SKM-1 (cell line): ENCODE data around the gene CD244.

Experiments used
- DNase-seq: peaks from one replicate; lab custom pipeline; 2025; ENCODE audit not compliant: unreplicated experiment; lab: John Stamatoyannopoulos, UW

The CD244 gene

GRCh38 chr1:160814316-160814715 lies 48.4 kb downstream of the CD244 start:
- no peak for DNase-seq

- no peak for DNase-seq
These were observed 49.5 kb downstream of the CD244 start for GRCh38 chr1:160813215-160813614.

GRCh38 chr1:160811147-160811546 lies 51.5 kb downstream of the CD244 start:
- DNase-seq, result no peak

- no peak for DNase-seq
These were observed 52.2 kb downstream of the CD244 start for GRCh38 chr1:160810486-160810885.

- DNase-seq, result no peak
These were observed 54.4 kb downstream of the CD244 start for GRCh38 chr1:160808289-160808688.

GRCh38 chr1:160807738-160808137 lies 54.9 kb downstream of the CD244 start:
- no peak for DNase-seq

- no peak for DNase-seq
These were observed 55.4 kb downstream of the CD244 start for GRCh38 chr1:160807247-160807646.

GRCh38 chr1:160806784-160807183 lies 55.9 kb downstream of the CD244 start:
- no peak for DNase-seq

GRCh38 chr1:160806109-160806665 lies 56.5 kb downstream of the CD244 start:
- DNase-seq, result no peak

GRCh38 chr1:160801836-160802580 lies 60.7 kb downstream of the CD244 start:
- DNase-seq, result no peak

GRCh38 chr1:160800645-160801408 lies 61.9 kb downstream of the CD244 start:
- no peak for DNase-seq

GRCh38 chr1:160800142-160800541 lies 62.5 kb downstream of the CD244 start:
- no peak for DNase-seq

GRCh38 chr1:160799641-160800040 lies 63.0 kb downstream of the CD244 start:
- DNase-seq, result no peak

- no peak for DNase-seq
These were observed 64.2 kb downstream of the CD244 start for GRCh38 chr1:160798439-160798838.

- DNase-seq, result no peak
These were observed 64.8 kb downstream of the CD244 start for GRCh38 chr1:160797861-160798273.

GRCh38 chr1:160797271-160797709 lies 65.4 kb downstream of the CD244 start:
- DNase-seq, result no peak

GRCh38 chr1:160795951-160796383 lies 66.7 kb downstream of the CD244 start, which contains the start of gene LY9:
LY9 (plus strand) TSS chr1:160796174; CDS start chr1:160796188, 14 bp downstream.
- no peak for DNase-seq

- DNase-seq, result no peak
These were observed 68.3 kb downstream of the CD244 start for GRCh38 chr1:160794376-160794775.

GRCh38 chr1:160789702-160790611 lies 72.7 kb downstream of the CD244 start:
- no peak for DNase-seq

- no peak for DNase-seq
These were observed 73.5 kb downstream of the CD244 start for GRCh38 chr1:160789051-160789701.
